ENCODE results near the gene TNK2. TPM values are rescaled to one million over a fixed set of nuclear protein-coding genes. Genes with fewer than 3 reads are reported as not detected.
A peak's percentile ranks its signal among the peaks of the same experiment; 100 is the strongest.

TNK2 gene
- total and polyA plus RNA-seq, 2 of the 8 experiments (the other 6 are each of a cell fraction or from before 2014, with no cell fraction given), result 10.4 to 33.9 TPM

GRCh38 chr3:195897081-195897852, 11.1 kb downstream of the TNK2 start:
- Histone ChIP-seq H2AK5ac (ENCODE audit: low read depth, low read length) (no peak overlapping the region), H3K4me2 (ENCODE audit: insufficient read depth in 1 of 2, low read depth in 2 of 2, low read length in 2 of 2) (peak overlapping the region in 1 of 2 experiments; percentile 53; a peak in 1 of 4 replicates), H3K9ac (replicated peaks in 1 of 4; ENCODE audit: extremely low read depth in 1 of 4, low read depth in 3 of 4, low read length in 3 of 4) (no peak overlapping the region), H3K9me3 (ENCODE audit: insufficient read depth in 2 of 2, low read depth in 1 of 2, low read length in 1 of 2) (no peaks in the 10 kb centered on the region), H3K56ac (replicated peaks; ENCODE audit: insufficient read length, low read depth, low read length) (no peak overlapping the region), H3K79me2 (ENCODE audit: control insufficient read depth in 1 of 2, insufficient read depth in 2 of 2, low read length in 2 of 2) (peaks cover 0 to 6% of the 10 kb centered on the region in 2 experiments; a peak in 1 of 4 replicates), H3K14ac (ENCODE audit: insufficient read length) (no peak overlapping the region), H2BK5ac (ENCODE audit: low read depth, low read length) (peak overlapping the region; percentile 66; the same call in 1 of the 2 replicates), H4K5ac (ENCODE audit: insufficient read length, low read depth, low read length) (no peak overlapping the region), H4K8ac (ENCODE audit: extremely low read depth, insufficient read depth, low read length) (no peak overlapping the region; the same call in 1 of the 2 replicates), H2BK20ac (ENCODE audit: low read length) (0 out of 2 replicates have a peak overlapping the region, but pooled peaks have one; percentile 10), H4K91ac (replicated peaks; ENCODE audit: insufficient read length, low read length) (peak overlapping the region; percentile 39), H2BK12ac (ENCODE audit: low read depth, low read length) (0 out of 2 replicates have a peak overlapping the region, but pooled peaks have one; percentile 68), H3K4me1 (replicated peaks in 1 of 4; ENCODE audit: control insufficient read depth in 3 of 4, insufficient read depth in 4 of 4, low read length in 3 of 4) (peaks cover 0 to 21% (median 13%) of the 10 kb centered on the region in 4 experiments; a peak in 6 of 7 replicates), H2BK120ac (replicated peaks; ENCODE audit: low read depth, low read length) (no peak overlapping the region), H3K23me2 (ENCODE audit: low read depth, low read length) (peaks cover 13% of the 10 kb centered on the region; the same call in 1 of the 2 replicates), H3K36me3 (ENCODE audit: control insufficient read depth in 2 of 4, insufficient read depth in 4 of 4, low read length in 3 of 4) (no peaks in the 10 kb centered on the region), H3K27ac (ENCODE audit: low read depth, low read length) (no peak overlapping the region), H3K23ac (ENCODE audit: insufficient read length) (no peak overlapping the region), H4K20me1 (replicated peaks in 1 of 2; ENCODE audit: control insufficient read depth in 1 of 2, insufficient read depth in 2 of 2, low read length in 2 of 2) (peaks cover 4 to 18% of the 10 kb centered on the region in 2 experiments), H3K4me3 (ENCODE audit: extremely low read depth in 1 of 4, insufficient read depth in 2 of 4, low read depth in 3 of 4, low read length in 4 of 4) (no peak overlapping the region), H3K4ac (replicated peaks; ENCODE audit: insufficient read length, low read depth, low read length) (no peak overlapping the region), H2AFZ (ENCODE audit: low read length) (no peak overlapping the region), H3K18ac (ENCODE audit: extremely low read depth, low read length) (peak overlapping the region; percentile 32; the same call in 1 of the 2 replicates), H3K79me1 (ENCODE audit: low read depth, low read length) (peaks cover 14% of the 10 kb centered on the region), H2BK15ac (ENCODE audit: low read length) (peak overlapping the region; percentile 81; the same call in 1 of the 2 replicates), H3K27me3 (replicated peaks in 1 of 4; ENCODE audit: control insufficient read depth in 3 of 4, extremely low read depth in 1 of 4, insufficient read depth in 3 of 4, low read length in 3 of 4) (no peaks in the 10 kb centered on the region)
- FAIRE-seq, result no peak
- ChIA-PET CTCF (ENCODE audit: partially characterized antibody) (interaction anchor here (0.5 to 23.1 kb wide), 10 partner anchors 10 to 1284 kb away, joined by 3 to 499 read pairs (median 3); partner anchors contain the start of gene TNK2), POLR2A (ENCODE audit: partially characterized antibody) (interaction anchor here (1.3 to 1.8 kb wide), 2 partner anchors 11 kb away, joined by 5 to 7 read pairs; partner anchors contain the start of gene TNK2)
- DNase-seq (ENCODE audit: low read depth in 1 of 2, low spot score in 2 of 2), result no peak
- 78% methylated on average over 7 of the region's 10 CpGs; no CpG with 5 or more reads in 1 of the 2 experiments for WGBS, 2 experiments (ENCODE audit: extremely low coverage in 1 of 2, insufficient coverage in 1 of 2, insufficient read length in 1 of 2, insufficient replicate concordance in 2 of 2, low coverage in 1 of 2, low lambda C conversion rate in 2 of 2, missing lambda C conversion rate in 1 of 2)
- TF ChIP-seq SIRT6 (IDR thresholded peaks at IDR 0.05; ENCODE audit: low read length), result no peak
